HG03575 (cell line): Measurements from ENCODE around the gene MNAT1.

Source experiments
- ATAC-seq: cut with Tn5 transposase; IDR thresholded peaks from one replicate; pipeline ENCODE4 v1.9.1; 2021; ENCODE audit not compliant: unreplicated experiment, insufficient number of reproducible peaks, low FRiP score; ENCODE audit errors: extremely low read depth

MNAT1 gene

GRCh38 chr14:60943637-60944032 lies 209.1 kb downstream of the MNAT1 start:
- no peak for ATAC-seq

- ATAC-seq: no peak
Observed at GRCh38 chr14:60944204-60944603, 209.6 kb downstream of the MNAT1 start.

GRCh38 chr14:60945984-60946383 lies 211.4 kb downstream of the MNAT1 start:
- ATAC-seq: no peak

- ATAC-seq: no peak
Observed at GRCh38 chr14:60946773-60947172, 212.2 kb downstream of the MNAT1 start.

GRCh38 chr14:60951776-60952435 lies 217.3 kb downstream of the MNAT1 start:
- ATAC-seq: no peak

GRCh38 chr14:60956202-60956601 lies 221.6 kb downstream of the MNAT1 start:
- no peak for ATAC-seq

- no peak for ATAC-seq
Observed at GRCh38 chr14:60956632-60957031, 222.1 kb downstream of the MNAT1 start.

- no peak for ATAC-seq
Observed at GRCh38 chr14:60958146-60958545, 223.6 kb downstream of the MNAT1 start.

GRCh38 chr14:60963761-60964160 lies 229.2 kb downstream of the MNAT1 start:
- no peak for ATAC-seq

- ATAC-seq: no peak
Observed at GRCh38 chr14:60964904-60965303, 230.3 kb downstream of the MNAT1 start.

- no peak for ATAC-seq
Observed at GRCh38 chr14:60965402-60965801, 230.8 kb downstream of the MNAT1 start.

GRCh38 chr14:60968099-60968498 lies 233.5 kb downstream of the MNAT1 start:
- ATAC-seq: no peak

GRCh38 chr14:60968671-60969070 lies 234.1 kb downstream of the MNAT1 start:
- ATAC-seq: no peak

GRCh38 chr14:60970146-60970545 lies 235.6 kb downstream of the MNAT1 start:
- no peak for ATAC-seq

GRCh38 chr14:60971271-60971670 lies 236.7 kb downstream of the MNAT1 start:
- no peak for ATAC-seq

- no peak for ATAC-seq
Observed at GRCh38 chr14:60972295-60972694, 237.7 kb downstream of the MNAT1 start.

GRCh38 chr14:60973070-60973469 lies 238.5 kb downstream of the MNAT1 start:
- ATAC-seq: no peak

- no peak for ATAC-seq
Observed at GRCh38 chr14:60974090-60974651, 239.6 kb downstream of the MNAT1 start.

- no peak for ATAC-seq
Observed at GRCh38 chr14:60975551-60975950, 241.0 kb downstream of the MNAT1 start.

- ATAC-seq: no peak
Observed at GRCh38 chr14:60977847-60978246, 243.3 kb downstream of the MNAT1 start.
